ENCODE data around the gene UBE2Z. TPM values are rescaled to one million over a fixed set of nuclear protein-coding genes. Genes with fewer than 3 reads are reported as not detected.

The UBE2Z gene
- total RNA-seq, 1 experiment from 2014 or later: 223 TPM

DNA sequence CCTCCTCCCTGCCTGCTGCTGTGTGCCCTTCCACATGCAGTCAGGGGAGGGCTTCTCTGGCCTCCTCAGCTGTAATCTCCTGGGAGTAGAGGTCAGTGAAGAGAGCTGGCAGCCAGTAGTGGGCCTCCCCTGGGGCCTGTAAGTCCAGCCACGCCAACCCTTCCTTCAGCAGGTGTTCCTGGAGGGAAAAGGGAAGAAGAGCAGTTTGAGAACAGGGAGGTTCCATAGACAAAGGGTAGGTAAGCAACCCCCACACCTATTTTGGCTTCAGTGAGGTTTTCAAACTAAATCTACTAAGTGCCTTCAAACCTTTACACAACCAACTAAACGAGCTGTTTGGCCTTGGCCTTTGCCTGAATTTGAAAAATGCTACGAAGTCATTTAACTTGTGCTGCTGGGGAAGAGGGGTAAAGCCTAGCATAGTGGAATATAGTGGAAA is 22.2 kb downstream of the UBE2Z start:
- ChIA-PET POLR2A (no interaction called here), CTCF (interaction anchor here (0.5 to 2.2 kb wide), 3 partner anchors 46 to 337 kb away, joined by 3 to 12 read pairs (median 4); no protein-coding TSS in a partner anchor)
- intact Hi-C loops (cut with micrococcal nuclease; ENCODE audit: unreplicated experiment): loop anchor here (5.0 kb wide), 1 partner anchor 102 kb away; no protein-coding TSS in a partner anchor
- Histone ChIP-seq H3K9me3 (ENCODE audit: control insufficient read depth, insufficient read depth, low read depth, low read length) (no peaks in the 10 kb centered on the region), H3K27ac (ENCODE audit: low read length) (peak overlapping the region; percentile 5; the same call in 1 of the 2 replicates), H3K27me3 (ENCODE audit: control insufficient read depth, insufficient read depth, low read length) (no peaks in the 10 kb centered on the region), H3K36me3 (ENCODE audit: control insufficient read depth, insufficient read depth, low read length) (peaks cover 53% of the 10 kb centered on the region), H3K4me3 (ENCODE audit: low read depth in 2 of 2, low read length in 2 of 2) (no peak overlapping the region), H3K4me1 (ENCODE audit: control insufficient read depth, insufficient read depth, low read length) (peaks cover 9% of the 10 kb centered on the region)
- no TSS peak for BruUV-seq (replicated peaks)
- ATAC-seq: peak; percentile 47
- DNase-seq (ENCODE audit: low read depth, low spot score): no peak
- in situ Hi-C loops (cut with HindIII; ENCODE audit: low pct_unique_long_range_greater_than_20kb, low sequenced_read_pairs): no loop called here
- TF ChIP-seq TCF7L2 (IDR thresholded peaks at IDR 0.05; ENCODE audit: low read depth, low read length) (no peak), POLR2AphosphoS5 (IDR thresholded peaks at IDR 0.05; ENCODE audit: low read depth, low read length) (peak; percentile 51; the same call in 1 of the 2 replicates)

DNA sequence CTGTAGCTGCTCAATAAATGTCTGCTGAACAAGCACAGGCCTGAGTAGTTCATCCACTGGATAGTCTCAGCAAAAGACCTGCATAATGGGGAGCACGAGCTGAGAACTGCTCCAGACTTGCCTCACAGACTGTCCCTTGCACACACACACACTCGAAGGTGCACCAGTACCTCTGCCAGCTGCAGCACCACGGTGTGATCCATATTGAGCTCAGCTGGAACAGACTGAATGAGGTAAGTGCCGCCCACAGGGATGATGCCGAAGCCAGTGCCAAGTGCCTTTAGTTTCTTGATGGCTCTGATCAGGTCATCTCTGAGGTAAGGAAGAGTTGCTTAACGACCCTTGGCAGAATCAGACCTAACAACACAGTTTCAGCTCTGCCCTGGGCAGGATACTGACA is 24.8 kb downstream of the UBE2Z start:
- BruUV-seq (replicated peaks): no TSS peak
- DNase-seq (ENCODE audit: low read depth, low spot score) (no peak), ATAC-seq (peak; percentile 15; the same call in 1 of the 2 replicates)
- intact Hi-C loops (cut with micrococcal nuclease; ENCODE audit: unreplicated experiment) (loop anchor here (5.0 kb wide), 1 partner anchor 99 kb away; no protein-coding TSS in a partner anchor), in situ Hi-C loops (cut with HindIII; ENCODE audit: low pct_unique_long_range_greater_than_20kb, low sequenced_read_pairs) (no loop called here)
- no peaks in the 10 kb centered on the region for H3K27me3 ChIP-seq (ENCODE audit: control insufficient read depth, insufficient read depth, low read length)
- TF ChIP-seq TCF7L2 (IDR thresholded peaks at IDR 0.05; ENCODE audit: low read depth, low read length) (no peak), SIN3A (IDR thresholded peaks at IDR 0.05; ENCODE audit: borderline replicate concordance, insufficient read depth, low read depth, low read length) (no peak), POLR2AphosphoS5 (IDR thresholded peaks at IDR 0.05; ENCODE audit: low read depth, low read length) (no peak)
- TF ChIP-seq, protein P1, sequence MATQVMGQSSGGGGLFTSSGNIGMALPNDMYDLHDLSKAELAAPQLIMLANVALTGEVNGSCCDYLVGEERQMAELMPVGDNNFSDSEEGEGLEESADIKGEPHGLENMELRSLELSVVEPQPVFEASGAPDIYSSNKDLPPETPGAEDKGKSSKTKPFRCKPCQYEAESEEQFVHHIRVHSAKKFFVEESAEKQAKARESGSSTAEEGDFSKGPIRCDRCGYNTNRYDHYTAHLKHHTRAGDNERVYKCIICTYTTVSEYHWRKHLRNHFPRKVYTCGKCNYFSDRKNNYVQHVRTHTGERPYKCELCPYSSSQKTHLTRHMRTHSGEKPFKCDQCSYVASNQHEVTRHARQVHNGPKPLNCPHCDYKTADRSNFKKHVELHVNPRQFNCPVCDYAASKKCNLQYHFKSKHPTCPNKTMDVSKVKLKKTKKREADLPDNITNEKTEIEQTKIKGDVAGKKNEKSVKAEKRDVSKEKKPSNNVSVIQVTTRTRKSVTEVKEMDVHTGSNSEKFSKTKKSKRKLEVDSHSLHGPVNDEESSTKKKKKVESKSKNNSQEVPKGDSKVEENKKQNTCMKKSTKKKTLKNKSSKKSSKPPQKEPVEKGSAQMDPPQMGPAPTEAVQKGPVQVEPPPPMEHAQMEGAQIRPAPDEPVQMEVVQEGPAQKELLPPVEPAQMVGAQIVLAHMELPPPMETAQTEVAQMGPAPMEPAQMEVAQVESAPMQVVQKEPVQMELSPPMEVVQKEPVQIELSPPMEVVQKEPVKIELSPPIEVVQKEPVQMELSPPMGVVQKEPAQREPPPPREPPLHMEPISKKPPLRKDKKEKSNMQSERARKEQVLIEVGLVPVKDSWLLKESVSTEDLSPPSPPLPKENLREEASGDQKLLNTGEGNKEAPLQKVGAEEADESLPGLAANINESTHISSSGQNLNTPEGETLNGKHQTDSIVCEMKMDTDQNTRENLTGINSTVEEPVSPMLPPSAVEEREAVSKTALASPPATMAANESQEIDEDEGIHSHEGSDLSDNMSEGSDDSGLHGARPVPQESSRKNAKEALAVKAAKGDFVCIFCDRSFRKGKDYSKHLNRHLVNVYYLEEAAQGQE (IDR thresholded peaks at IDR 0.05; ENCODE audit: insufficient read depth in 1 of 2, low read depth in 2 of 2, low read length in 1 of 2): no peak
- TF ChIP-seq, protein P2, sequence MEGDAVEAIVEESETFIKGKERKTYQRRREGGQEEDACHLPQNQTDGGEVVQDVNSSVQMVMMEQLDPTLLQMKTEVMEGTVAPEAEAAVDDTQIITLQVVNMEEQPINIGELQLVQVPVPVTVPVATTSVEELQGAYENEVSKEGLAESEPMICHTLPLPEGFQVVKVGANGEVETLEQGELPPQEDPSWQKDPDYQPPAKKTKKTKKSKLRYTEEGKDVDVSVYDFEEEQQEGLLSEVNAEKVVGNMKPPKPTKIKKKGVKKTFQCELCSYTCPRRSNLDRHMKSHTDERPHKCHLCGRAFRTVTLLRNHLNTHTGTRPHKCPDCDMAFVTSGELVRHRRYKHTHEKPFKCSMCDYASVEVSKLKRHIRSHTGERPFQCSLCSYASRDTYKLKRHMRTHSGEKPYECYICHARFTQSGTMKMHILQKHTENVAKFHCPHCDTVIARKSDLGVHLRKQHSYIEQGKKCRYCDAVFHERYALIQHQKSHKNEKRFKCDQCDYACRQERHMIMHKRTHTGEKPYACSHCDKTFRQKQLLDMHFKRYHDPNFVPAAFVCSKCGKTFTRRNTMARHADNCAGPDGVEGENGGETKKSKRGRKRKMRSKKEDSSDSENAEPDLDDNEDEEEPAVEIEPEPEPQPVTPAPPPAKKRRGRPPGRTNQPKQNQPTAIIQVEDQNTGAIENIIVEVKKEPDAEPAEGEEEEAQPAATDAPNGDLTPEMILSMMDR (IDR thresholded peaks at IDR 0.05): no peak
- ChIA-PET POLR2A (interaction anchor here (0.5 to 0.6 kb wide), 2 partner anchors 32 to 47 kb away, joined by 3 to 8 read pairs; no protein-coding TSS in a partner anchor), CTCF (interaction anchor here (0.6 to 1.7 kb wide), 2 partner anchors 98 to 100 kb away, joined by 4 to 6 read pairs; no protein-coding TSS in a partner anchor)
- H3K4me3 ChIP-seq (ENCODE audit: low read depth in 2 of 2, low read length in 2 of 2): no peak overlapping the region
- no peak overlapping the region for H3K27ac ChIP-seq (ENCODE audit: low read length)
- H3K4me1 ChIP-seq (ENCODE audit: control insufficient read depth, insufficient read depth, low read length): peaks cover 9% of the 10 kb centered on the region
- peaks cover 44% of the 10 kb centered on the region for H3K36me3 ChIP-seq (ENCODE audit: control insufficient read depth, insufficient read depth, low read length)
- no peaks in the 10 kb centered on the region for H3K9me3 ChIP-seq (ENCODE audit: control insufficient read depth, insufficient read depth, low read depth, low read length)
